GM18520 (cell line): ENCODE data around the gene RBM47.
A peak's percentile ranks its signal among the peaks of the same experiment; 100 is the strongest.

Source experiments
- ATAC-seq: cut with Tn5 transposase; IDR thresholded peaks from one replicate; pipeline ENCODE4 v1.9.1; 2021; ENCODE audit not compliant: unreplicated experiment

The RBM47 gene

DNA sequence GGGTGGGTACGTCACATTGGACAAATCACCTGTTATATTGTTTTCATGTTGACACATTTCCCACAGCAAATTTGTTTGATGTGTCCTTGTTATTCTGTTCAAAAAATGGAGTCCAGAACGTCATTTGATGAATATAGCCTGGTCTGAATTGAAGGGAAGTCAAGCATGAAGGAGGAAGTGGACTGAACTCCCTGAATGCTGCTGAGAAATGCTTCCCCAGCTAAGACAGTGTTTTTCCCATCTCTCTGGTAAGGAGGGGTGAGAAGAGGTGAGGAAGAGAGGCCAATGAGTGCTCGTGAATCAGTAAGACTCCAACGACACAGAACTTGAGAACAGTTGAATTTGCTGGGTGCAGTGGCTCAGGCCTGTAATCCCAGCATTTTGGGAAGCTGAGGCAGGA lies 127.4 kb downstream of the RBM47 start:
- no peak for ATAC-seq

GRCh38 chr4:40500781-40501180 lies 128.9 kb downstream of the RBM47 start:
- no peak for ATAC-seq

DNA sequence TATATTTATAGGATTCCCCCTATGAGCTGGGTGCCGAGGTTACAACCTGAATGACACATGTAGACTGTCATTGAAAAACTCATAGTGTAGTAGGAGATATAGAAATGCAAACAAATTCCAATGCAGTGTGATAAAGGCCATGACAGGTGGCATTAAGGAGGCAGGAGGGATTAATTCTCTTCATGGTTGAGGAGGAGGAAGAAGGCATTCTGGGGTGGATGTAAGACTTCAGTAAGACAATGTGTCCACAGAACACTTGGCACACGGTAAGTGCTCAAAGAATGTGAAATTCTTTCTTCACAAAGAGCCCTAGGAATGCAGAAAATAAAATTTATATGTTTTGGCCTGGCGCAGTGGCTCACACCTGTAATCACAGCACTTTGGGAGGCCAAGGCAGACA lies 136.5 kb downstream of the RBM47 start:
- ATAC-seq = no peak

- ATAC-seq = no peak
Observed at GRCh38 chr4:40492691-40493090, 137.0 kb downstream of the RBM47 start.

- ATAC-seq = no peak
Observed at GRCh38 chr4:40490481-40490880, 139.2 kb downstream of the RBM47 start.

- no peak for ATAC-seq
Observed at GRCh38 chr4:40489961-40490360, 139.7 kb downstream of the RBM47 start.

GRCh38 chr4:40486534-40486933 lies 143.1 kb downstream of the RBM47 start:
- ATAC-seq = no peak

DNA sequence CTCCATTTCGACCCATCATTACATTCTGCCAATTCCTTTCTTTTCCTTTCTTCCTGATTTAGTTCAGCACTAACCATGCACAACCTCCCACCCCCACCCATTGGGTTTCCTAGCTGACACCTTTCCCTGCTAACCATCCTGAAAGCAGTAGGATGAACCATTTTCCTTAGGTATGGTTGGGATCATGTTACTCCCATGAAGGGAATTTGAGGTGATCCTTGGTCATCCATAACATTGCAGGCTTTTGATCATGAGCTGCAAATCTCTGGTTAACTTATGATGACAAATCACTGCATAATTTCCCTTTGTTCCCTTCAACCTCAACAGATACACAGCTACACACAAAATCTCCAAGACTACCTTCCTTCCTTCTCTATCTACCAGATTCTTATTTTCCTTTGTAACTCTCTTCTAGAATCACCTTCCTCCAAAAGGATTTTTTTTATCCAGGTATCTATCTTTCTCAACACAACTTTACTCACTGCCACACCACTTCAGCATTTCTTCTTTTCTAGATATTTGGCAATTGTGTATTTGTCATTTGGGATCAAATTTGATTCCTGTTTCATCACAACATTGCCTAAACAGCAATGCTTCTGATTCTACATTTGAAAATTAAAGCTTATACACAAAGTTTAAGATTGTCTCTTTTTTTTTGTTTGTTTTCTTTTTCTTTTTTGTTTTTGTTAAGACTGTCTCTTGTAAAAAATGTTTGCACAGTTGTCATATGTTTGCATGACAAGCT lies 145.1 kb downstream of the RBM47 start:
- no peak for ATAC-seq

DNA sequence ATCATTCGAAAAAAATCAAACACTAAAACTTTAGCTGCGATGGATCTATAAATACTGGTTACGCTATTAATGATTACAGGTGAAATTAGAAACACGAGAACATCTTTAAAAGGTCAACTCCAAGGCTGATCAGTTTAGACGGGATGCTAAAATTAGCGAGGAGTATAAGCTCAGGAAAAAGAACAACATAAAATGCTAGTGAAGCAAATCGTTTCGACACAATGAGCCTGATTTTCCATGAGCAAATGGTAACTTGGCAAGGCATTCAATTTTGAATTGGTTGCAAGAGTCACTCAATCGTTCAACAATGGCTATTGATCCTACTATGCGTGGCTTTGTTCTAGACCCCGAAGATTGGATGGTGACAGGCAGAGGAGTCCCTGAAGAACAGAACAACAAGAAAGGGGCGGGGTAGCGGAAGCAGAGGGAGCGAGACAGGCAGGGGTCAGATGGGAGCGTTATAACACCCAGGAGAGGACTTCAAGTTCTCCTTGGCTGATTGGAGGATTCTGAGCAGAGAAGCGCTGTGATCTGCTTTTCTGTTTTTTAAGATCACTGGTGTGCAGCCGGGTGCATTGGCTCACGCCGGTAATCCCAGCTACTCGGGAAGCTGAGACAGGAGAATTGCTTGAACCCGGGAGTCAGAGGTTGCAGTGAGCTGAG lies 146.5 kb downstream of the RBM47 start:
- no peak for ATAC-seq

DNA sequence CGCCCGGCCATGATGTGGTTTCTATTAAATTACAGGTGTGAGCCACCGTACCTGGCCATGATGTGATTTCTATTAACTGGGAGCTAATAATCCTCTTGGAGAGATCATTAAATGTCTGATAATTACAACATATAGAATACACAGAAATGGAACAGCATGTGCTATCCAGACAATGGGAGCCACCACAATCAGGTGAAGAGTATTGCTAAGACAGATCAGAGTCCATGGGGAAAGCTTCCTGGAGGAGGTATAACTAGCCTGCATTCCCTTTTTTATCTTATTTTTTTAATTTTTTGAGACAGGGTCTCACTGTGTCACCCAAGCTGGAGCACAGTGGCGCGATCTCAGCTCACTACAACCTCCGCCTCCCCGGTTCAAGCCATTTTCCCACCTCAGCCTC lies 147.7 kb downstream of the RBM47 start:
- ATAC-seq = no peak

GRCh38 chr4:40480291-40480690 lies 149.4 kb downstream of the RBM47 start:
- no peak for ATAC-seq

DNA sequence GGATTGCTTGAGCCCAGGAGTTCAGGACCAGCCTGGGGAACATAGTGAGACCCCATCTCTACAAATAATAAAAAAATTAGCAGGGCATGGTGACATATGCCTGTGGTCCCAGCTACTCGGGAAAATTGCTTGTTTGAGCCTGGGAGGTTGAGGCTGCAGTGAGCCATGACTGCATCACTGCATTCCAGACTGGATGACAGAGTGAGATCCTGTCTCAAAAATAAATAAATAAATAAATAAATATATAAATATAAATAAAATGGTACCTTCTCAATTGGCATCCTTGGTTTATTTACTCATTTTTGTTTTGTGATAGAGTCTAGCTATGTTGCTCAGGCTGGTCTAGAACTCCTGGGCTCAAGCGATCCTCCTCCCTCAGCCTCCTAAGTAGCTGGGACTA lies 150.3 kb downstream of the RBM47 start:
- no peak for ATAC-seq

DNA sequence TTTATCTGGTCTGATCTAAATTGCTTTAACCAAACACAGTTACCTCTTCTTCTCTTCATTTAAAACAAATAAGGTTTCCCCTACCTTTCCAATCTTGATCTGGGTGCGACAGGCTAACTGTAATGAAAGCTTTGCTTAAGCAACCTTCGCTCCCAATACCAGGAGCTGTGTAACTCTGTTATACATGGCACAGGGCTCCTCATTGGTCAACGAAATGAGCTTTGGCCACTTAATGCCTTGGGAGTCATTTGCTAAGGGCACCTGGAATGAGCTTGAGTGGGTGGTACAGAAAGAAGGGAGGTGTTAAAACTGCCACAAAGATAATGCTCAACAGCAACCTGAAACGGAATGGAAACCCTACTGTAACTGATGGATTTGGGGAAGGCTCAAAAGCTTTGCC lies 154.1 kb downstream of the RBM47 start:
- ATAC-seq = no peak

DNA sequence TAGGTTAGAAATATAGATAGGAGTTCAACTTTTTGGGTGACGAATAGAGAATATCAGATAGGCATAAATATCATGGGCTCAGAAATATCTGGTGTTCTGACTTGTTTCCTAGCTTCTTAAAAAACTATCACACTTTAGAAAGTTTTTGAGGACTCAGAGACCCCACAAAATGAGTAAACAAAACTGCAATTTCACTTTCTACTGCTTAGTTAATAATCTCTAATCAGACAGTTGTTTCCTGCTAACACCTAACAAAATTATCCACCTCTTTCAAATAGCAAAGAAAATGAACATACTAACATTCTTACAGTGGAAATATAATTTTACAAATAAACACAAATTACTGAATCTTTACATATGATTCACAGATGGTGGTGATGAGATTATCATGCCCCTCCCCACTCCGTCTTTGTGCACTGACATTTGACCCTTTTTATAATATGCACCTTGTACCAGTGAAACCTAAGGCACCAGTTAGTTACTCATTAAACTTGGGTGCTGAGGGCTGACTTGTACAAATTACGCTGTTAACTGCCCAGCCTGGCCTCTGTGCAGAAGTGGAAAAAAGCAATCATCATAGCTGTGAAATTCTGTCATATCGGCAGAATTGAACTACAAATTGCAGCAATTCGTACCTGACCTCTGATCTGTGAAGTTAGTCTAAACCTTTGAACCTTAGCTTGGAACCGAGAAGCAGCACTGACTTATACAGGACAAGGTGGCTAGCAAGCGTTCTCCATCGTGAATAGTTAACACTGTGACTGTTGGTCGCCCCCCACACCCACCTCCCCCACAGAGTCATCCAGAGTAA lies 155.9 kb downstream of the RBM47 start:
- ATAC-seq = no peak

- ATAC-seq = no peak
Observed at GRCh38 chr4:40471923-40472322, 157.7 kb downstream of the RBM47 start.

- ATAC-seq = no peak
Observed at GRCh38 chr4:40466789-40467188, 162.9 kb downstream of the RBM47 start.

- ATAC-seq = peak; percentile 72
Observed at GRCh38 chr4:40462326-40462725, 167.3 kb downstream of the RBM47 start.

GRCh38 chr4:40461879-40462278 lies 167.8 kb downstream of the RBM47 start:
- no peak for ATAC-seq

DNA sequence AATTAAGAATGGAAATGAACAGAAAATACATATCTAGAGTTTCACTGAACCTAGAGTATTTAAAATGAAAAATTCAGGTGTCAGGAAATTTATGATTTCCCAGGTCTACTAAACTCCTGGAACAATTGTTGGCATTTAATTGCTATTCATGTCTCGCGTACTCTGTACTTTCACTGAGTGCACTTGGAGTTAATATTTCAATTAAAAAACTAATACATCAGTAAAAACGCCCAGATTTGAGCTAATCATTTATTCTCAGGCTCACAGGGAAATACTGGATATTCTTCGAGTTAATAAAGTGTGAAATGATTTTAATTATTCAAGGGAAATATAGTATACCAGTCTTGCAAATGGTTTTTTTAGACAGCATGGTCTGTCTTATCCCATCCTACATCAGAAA lies 168.6 kb downstream of the RBM47 start:
- no peak for ATAC-seq

DNA sequence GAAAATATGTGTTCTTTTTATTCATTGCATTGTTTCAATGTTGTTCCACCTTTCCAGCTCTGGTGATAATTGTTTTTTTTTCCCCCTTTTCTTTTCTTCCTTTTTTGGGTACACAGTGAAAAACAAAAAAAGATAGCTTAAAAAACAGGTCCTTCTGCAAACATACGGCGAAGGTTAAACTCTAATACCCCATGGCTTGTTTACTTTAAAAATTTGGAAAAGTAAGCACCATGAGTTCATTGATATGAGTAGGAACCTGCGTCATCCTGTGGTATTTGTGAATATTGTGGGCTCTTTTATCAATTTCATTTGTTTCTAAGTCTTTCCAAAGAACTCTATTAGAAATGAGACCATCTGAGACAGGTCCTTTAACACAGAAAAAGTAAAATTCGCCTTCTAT lies 171.0 kb downstream of the RBM47 start:
- no peak for ATAC-seq

- no peak for ATAC-seq
Observed at GRCh38 chr4:40458109-40458508, 171.6 kb downstream of the RBM47 start.

- ATAC-seq = no peak
Observed at GRCh38 chr4:40455340-40455902, 174.2 kb downstream of the RBM47 start.
